PC-9 (cell line): Measurements from ENCODE around the gene NRP1.

Source experiments
- EZH2 ChIP-seq: fragments of 200-600 bp; sonication (generic); IDR thresholded peaks from 2 replicates; pipeline ENCODE4 v1.8.0; 2017; ENCODE audit warnings: antibody characterized with exemption, low read depth
- TF ChIP-seq, protein P1 (sequence below): fragments of 200-600 bp; sonication (generic); conservative IDR thresholded peaks from 2 replicates; pipeline ENCODE4 v1.6.1; 2017; ENCODE audit warnings: mixed run types, antibody characterized with exemption, mild to moderate bottlenecking, moderate library complexity

- TF ChIP-seq, protein P1, sequence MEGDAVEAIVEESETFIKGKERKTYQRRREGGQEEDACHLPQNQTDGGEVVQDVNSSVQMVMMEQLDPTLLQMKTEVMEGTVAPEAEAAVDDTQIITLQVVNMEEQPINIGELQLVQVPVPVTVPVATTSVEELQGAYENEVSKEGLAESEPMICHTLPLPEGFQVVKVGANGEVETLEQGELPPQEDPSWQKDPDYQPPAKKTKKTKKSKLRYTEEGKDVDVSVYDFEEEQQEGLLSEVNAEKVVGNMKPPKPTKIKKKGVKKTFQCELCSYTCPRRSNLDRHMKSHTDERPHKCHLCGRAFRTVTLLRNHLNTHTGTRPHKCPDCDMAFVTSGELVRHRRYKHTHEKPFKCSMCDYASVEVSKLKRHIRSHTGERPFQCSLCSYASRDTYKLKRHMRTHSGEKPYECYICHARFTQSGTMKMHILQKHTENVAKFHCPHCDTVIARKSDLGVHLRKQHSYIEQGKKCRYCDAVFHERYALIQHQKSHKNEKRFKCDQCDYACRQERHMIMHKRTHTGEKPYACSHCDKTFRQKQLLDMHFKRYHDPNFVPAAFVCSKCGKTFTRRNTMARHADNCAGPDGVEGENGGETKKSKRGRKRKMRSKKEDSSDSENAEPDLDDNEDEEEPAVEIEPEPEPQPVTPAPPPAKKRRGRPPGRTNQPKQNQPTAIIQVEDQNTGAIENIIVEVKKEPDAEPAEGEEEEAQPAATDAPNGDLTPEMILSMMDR = no peak
- TF ChIP-seq EZH2 = no peak
These were observed 118.8 kb downstream of the NRP1 start for GRCh38 chr10:33215635-33216034.
